GM12872 (cell line): ENCODE results near the gene WWC1.

Experiments used
- TF ChIP-seq, protein P1 (sequence below): IDR thresholded peaks from 3 replicates; pipeline ENCODE4 v1.5.1; 2011; ENCODE audit warnings: low read depth, mild to moderate bottlenecking, low read length, moderate library complexity; ENCODE audit not compliant: insufficient read depth

WWC1 gene

DNA sequence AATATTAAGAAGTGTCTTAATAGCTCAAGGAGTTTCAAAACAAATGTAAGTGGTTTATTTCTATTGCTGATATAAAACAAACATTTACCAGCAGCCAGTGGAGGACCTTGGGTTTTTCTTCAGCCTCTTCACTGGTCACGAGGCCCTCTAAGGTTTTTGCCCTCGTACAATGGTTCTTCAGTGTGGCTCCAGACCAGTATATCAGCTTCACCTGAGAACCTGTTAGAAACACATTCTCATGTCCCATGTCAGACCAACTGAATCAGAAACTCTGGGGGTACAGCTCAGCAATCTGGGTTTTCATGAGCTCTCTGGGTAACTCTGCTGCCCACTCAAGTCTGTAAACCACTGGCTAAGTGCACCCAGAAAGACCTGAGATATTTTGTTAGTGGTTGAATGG, 12.9 kb downstream of the WWC1 start:
- TF ChIP-seq, protein P1, sequence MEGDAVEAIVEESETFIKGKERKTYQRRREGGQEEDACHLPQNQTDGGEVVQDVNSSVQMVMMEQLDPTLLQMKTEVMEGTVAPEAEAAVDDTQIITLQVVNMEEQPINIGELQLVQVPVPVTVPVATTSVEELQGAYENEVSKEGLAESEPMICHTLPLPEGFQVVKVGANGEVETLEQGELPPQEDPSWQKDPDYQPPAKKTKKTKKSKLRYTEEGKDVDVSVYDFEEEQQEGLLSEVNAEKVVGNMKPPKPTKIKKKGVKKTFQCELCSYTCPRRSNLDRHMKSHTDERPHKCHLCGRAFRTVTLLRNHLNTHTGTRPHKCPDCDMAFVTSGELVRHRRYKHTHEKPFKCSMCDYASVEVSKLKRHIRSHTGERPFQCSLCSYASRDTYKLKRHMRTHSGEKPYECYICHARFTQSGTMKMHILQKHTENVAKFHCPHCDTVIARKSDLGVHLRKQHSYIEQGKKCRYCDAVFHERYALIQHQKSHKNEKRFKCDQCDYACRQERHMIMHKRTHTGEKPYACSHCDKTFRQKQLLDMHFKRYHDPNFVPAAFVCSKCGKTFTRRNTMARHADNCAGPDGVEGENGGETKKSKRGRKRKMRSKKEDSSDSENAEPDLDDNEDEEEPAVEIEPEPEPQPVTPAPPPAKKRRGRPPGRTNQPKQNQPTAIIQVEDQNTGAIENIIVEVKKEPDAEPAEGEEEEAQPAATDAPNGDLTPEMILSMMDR: no peak

DNA sequence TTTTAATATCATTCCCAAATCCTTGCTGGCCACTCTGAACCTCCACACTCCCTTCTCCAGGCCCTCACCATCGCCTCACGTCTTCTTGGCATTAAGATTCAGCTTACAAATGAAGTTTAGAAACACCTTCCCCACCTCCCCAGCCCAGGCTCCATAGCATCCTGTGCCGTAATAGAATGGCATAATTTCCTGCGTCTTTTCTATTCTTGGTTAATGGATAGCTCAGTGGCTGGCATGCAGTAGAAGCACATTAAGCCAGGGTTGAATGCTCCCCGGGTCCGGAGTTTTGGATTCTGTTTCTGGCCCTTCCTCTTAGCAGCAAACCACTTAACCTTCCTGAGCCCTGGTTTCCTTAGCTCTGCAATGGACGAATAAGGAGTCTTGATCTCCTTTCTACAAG, 13.8 kb downstream of the WWC1 start:
- TF ChIP-seq, protein P1: no peak

DNA sequence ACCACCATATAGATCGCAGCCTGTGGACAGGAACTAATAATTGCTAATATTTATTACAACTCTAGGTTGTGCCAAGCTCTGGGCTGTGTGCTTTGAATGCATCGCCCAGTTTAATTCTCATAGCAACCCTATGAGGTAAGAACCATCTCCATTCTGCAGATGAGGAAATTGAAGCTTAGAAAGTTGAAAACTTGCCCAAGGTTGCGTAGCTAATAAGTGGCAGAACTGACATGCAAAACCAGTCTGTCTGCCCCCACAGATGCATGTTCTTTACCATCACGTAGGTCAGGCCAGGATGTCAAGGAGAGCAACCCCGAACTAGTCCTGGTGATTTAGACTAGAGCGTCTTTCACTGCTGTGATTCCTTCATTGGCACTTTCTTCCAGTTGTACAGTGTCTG, 15.6 kb downstream of the WWC1 start:
- TF ChIP-seq, protein P1: no peak

DNA sequence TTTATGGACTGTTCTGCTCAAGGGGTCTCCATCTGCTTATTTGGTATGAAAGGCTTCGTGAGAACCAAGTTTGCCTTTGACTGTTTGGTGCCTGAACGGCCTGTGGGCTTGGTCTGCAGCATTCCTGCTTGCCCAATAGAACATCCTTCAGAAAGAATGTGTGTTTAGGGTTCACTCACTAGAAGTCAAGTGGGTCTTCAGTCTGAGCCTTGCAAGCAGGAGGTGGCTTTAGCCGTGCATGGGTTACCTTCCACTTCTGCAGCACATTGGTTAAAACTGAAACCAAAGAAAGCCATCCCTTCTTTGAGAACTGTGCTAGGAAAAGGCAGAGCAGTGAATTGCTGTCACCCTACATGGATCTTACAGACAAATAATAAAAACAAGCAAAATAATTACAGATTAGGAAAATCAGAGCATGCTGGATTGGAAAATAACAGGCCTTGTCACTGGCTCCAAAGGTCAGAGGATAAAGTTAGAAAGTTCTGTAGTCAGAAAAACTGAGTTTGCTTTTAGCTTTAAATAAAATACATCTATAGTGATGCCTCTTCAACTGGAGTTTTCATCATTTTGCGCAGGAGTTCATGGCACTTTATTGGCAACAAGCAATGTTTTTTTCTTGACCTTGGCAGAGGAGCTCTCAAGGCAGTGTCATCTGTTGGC, 16.6 kb downstream of the WWC1 start:
- TF ChIP-seq, protein P1: no peak

DNA sequence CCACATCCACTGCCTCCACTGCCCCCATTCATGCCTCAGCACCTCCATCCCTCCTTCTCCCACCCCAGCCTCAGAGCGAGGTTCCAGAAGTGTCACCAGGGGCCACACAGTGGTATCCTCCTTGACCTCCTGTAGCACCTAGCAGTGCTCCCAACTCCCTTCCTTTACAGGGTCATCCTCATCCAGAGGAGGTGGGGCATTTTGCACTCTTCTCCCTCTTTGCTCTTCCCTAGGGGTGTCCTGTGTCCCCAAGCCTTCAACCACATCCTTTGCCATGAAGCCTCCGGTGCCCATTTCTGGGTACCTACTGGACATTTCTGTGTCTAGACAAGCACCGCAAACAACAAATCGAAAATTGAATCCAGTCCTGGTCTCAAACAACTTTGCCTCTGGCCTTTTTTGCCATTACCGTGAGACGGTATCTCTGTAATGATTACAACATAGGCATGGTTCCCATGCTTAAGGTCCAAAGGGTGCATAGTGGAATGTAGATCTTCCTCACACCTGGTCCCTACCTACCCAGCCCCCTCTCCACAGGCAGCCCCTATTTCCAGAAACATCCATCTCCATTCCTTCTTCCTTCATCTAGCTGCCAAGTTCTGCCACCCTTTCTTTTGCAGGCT, 17.6 kb downstream of the WWC1 start:
- TF ChIP-seq, protein P1: no peak

DNA sequence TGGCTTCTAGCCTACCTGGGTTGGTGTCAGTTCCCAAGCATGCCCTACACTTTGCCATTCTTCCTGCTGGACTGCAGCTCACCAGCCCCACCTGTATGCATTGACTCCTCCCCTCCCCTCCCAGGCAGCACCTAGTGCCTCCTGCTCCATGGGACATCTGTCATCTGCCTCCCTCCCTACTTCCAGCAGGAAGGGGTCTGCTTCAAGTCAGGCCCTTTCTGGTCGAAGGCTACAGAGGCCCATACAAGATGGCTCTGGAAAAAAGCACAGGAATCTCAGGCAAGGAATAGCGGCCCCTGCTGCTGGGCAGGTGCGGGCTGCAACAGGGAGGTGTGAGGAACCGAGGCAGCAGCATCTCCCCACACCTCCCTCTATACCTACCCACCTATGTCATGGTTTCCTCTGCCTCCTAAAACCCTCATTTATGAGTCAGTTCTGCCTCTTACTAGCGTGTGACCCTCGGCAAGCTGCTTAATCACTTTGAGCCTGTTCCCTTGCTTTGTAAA, 19.7 kb downstream of the WWC1 start:
- TF ChIP-seq, protein P1: no peak

DNA sequence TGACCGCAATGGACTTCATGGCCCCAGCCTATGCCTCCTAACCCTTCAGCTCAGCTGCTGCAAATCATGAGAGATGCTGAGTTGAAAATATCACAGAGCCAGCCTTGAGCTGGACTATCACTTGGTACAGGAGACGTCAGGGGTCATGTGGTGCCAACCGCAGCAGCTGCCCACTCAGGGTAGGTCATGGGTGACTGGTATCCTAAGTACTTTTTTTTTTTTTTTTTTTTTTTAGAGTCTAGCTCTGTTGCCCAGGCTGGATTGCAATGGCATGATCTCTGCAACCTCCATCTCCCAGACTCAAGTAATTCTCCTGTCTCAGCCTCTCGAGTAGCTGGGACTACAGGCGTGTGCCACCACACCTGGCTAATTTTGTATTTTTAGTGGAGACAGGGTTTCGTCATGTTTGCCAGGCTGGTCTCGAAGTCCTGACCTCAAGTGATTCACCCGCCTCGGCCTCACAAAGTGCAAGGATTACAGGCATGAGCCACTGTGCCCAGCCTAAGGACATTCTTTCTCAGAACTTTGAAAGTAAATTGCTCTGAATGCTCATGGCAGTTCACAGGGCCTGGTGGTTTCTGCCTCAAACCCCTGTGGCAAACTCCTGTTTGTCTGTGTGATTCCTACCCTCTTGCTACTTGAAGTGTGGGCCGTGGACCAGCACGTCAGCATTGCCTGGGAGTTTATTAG, 21.3 kb downstream of the WWC1 start:
- TF ChIP-seq, protein P1: no peak
